IMR-90 (cell line): ENCODE results near the gene CXADR. TPM values are rescaled to one million over a fixed set of nuclear protein-coding genes. Genes with fewer than 3 reads are reported as not detected.

Experiments used
- ATAC-seq: fragments of 200-7000 bp; cut with Tn5 transposase; 2 replicates; pipeline ENCODE4 v1.9.1; 2020; ENCODE audit warnings: low read depth, mild to moderate bottlenecking, moderate library complexity
- BruUV-seq: library from RNA; stranded (reverse); fragments of 400-500 nt; replicated peaks from 2 replicates; lab custom pipeline; 2021; lab: Mats Ljungman, UMichigan
- CTCF ChIA-PET: fragments of 300-600 bp; formaldehyde crosslinking; extraction: SDS; loops from one replicate; lab custom pipeline; 2021; ENCODE audit warnings: antibody characterized with exemption; lab: Yijun Ruan, JAX
- POLR2A ChIA-PET: fragments of 300-600 bp; sonication (Branson Sonifier 250); formaldehyde crosslinking; loops from one replicate; lab custom pipeline; 2022; ENCODE audit warnings: antibody characterized with exemption; ENCODE audit not compliant: unreplicated experiment; lab: Charles Lee
- DNase-seq: peaks from one replicate; pipeline ENCODE4 v3.0.0; 2013
- H2AFZ ChIP-seq: replicated peaks from 2 replicates; pipeline ENCODE3; 2013; ENCODE audit warnings: low read length, mild to moderate bottlenecking; ENCODE audit not compliant: poor library complexity
- H2AK5ac ChIP-seq: 2 replicates; pipeline ENCODE4 v1.6.1; 2013; ENCODE audit warnings: low read depth, low read length, inconsistent platforms
- H2AK9ac ChIP-seq: replicated peaks from 2 replicates; pipeline ENCODE3; 2013; ENCODE audit warnings: mild to moderate bottlenecking, low read depth, low read length, moderate library complexity; ENCODE audit not compliant: poor library complexity
- H2BK120ac ChIP-seq: 2 replicates; pipeline ENCODE4 v1.6.1; 2013; ENCODE audit warnings: low read depth, low read length, inconsistent platforms
- H2BK15ac ChIP-seq: 3 replicates; pipeline ENCODE4 v1.6.1; 2013; ENCODE audit warnings: low read depth, low read length, inconsistent platforms
- H2BK20ac ChIP-seq: 2 replicates; pipeline ENCODE4 v1.6.1; 2013; ENCODE audit warnings: low read depth, mild to moderate bottlenecking, inconsistent platforms, low read length, moderate library complexity
- H2BK5ac ChIP-seq: 2 replicates; pipeline ENCODE4 v1.6.1; 2013; ENCODE audit warnings: mild to moderate bottlenecking, low read depth, low read length, inconsistent platforms; ENCODE audit not compliant: poor library complexity, severe bottlenecking
- H3K14ac ChIP-seq: replicated peaks from 2 replicates; pipeline ENCODE4 v1.6.1; 2013; ENCODE audit warnings: low read depth, low read length, inconsistent platforms
- H3K18ac ChIP-seq: 2 replicates; pipeline ENCODE4 v1.6.1; 2013; ENCODE audit warnings: low read depth, low read length, control low read depth
- H3K23ac ChIP-seq: 2 replicates; pipeline ENCODE4 v1.6.1; 2013; ENCODE audit warnings: low read depth, low read length, inconsistent platforms
- H3K27ac ChIP-seq: 2 replicates; pipeline ENCODE4 v1.5.1; 2013; ENCODE audit warnings: mild to moderate bottlenecking, control low read depth, low read length; ENCODE audit not compliant: insufficient read depth
- H3K27me3 ChIP-seq: 2 replicates; pipeline ENCODE4 v1.6.1; 2013; ENCODE audit warnings: low read length; ENCODE audit not compliant: control insufficient read depth, insufficient read depth
- H3K36me3 ChIP-seq: 2 replicates; pipeline ENCODE4 v1.6.1; 2013; ENCODE audit warnings: low read length, mixed read lengths; ENCODE audit not compliant: control insufficient read depth, insufficient read depth
- H3K4ac ChIP-seq: 2 replicates; pipeline ENCODE4 v1.6.1; 2013; ENCODE audit warnings: low read depth, low read length, inconsistent platforms
- H3K4me1 ChIP-seq: 2 replicates; pipeline ENCODE4 v1.6.1; 2013; ENCODE audit warnings: low read length, mixed read lengths; ENCODE audit not compliant: control insufficient read depth, insufficient read depth
- H3K4me2 ChIP-seq: 2 replicates; pipeline ENCODE4 v1.6.1; 2013; ENCODE audit warnings: low read depth, mild to moderate bottlenecking, control low read depth, low read length, moderate library complexity
- H3K4me3 ChIP-seq: 2 replicates; pipeline ENCODE4 v1.5.1; 2013; ENCODE audit warnings: low read depth, mild to moderate bottlenecking, control low read depth, low read length, moderate library complexity; ENCODE audit not compliant: insufficient read depth
- H3K56ac ChIP-seq: 2 replicates; pipeline ENCODE4 v1.6.1; 2013; ENCODE audit warnings: low read length, inconsistent platforms; ENCODE audit not compliant: insufficient read depth; ENCODE audit errors: extremely low read depth
- H3K79me1 ChIP-seq, 2 experiments: 2 replicates each; pipeline ENCODE4 v1.6.1; 2013; ENCODE audit warnings: low read length in 2 of 2, inconsistent platforms in 1 of 2, low read depth in 1 of 2
- H3K9ac ChIP-seq: 2 replicates; pipeline ENCODE4 v1.6.1; 2013; ENCODE audit warnings: low read depth, low read length, control low read depth
- H3K9me1 ChIP-seq: 2 replicates; pipeline ENCODE4 v1.6.1; 2013; ENCODE audit warnings: low read length, inconsistent platforms; ENCODE audit not compliant: insufficient read depth
- H3K9me3 ChIP-seq: 2 replicates; pipeline ENCODE4 v1.6.1; 2013; ENCODE audit warnings: low read length; ENCODE audit not compliant: control insufficient read depth, insufficient read depth
- H4K20me1 ChIP-seq: 2 replicates; pipeline ENCODE4 v1.6.1; 2013; ENCODE audit warnings: low read length, inconsistent platforms; ENCODE audit not compliant: insufficient read depth
- H4K5ac ChIP-seq: 2 replicates; pipeline ENCODE4 v1.6.1; 2013; ENCODE audit warnings: mild to moderate bottlenecking, low read depth, low read length, control low read depth
- H4K8ac ChIP-seq, 2 experiments: 2 replicates each; pipeline ENCODE4 v1.6.1; 2013; ENCODE audit warnings: low read depth in 2 of 2, low read length in 2 of 2, control low read depth in 1 of 2, inconsistent platforms in 1 of 2
- H4K91ac ChIP-seq: 2 replicates; pipeline ENCODE4 v1.6.1; 2013; ENCODE audit warnings: low read depth, low read length, inconsistent platforms; ENCODE audit not compliant: insufficient read depth
- BHLHE40 ChIP-seq: fragments of 150-350 bp; IDR thresholded peaks from 2 replicates; pipeline ENCODE4 v1.6.1; 2016; ENCODE audit warnings: mild to moderate bottlenecking, low read depth, low read length
- CHD1 ChIP-seq: IDR thresholded peaks from 2 replicates; pipeline ENCODE4 v1.6.1; 2012; ENCODE audit warnings: low read depth, low read length, improper control_type of control experiment
- CTCF ChIP-seq: conservative IDR thresholded peaks from 2 replicates; pipeline ENCODE4 v1.5.1; 2012; ENCODE audit warnings: mild to moderate bottlenecking, low read depth, low read length, improper control_type of control experiment
- FOS ChIP-seq: fragments of 150-350 bp; IDR thresholded peaks from 2 replicates; pipeline ENCODE4 v1.6.1; 2016; ENCODE audit warnings: low read depth, low read length
- MAZ ChIP-seq: IDR thresholded peaks from 2 replicates; pipeline ENCODE4 v1.6.1; 2012; ENCODE audit warnings: low read depth, mild to moderate bottlenecking, low read length, improper control_type of control experiment, moderate library complexity, borderline replicate concordance
- NFE2L2 ChIP-seq: fragments of 150-350 bp; IDR thresholded peaks from 2 replicates; pipeline ENCODE4 v1.6.1; 2016; ENCODE audit warnings: low read depth, mild to moderate bottlenecking, low read length
- POLR2A ChIP-seq: IDR thresholded peaks from 2 replicates; pipeline ENCODE4 v1.6.1; 2012; ENCODE audit warnings: mild to moderate bottlenecking, low read depth, low read length
- RAD21 ChIP-seq: IDR thresholded peaks from 2 replicates; pipeline ENCODE4 v1.6.1; 2012; ENCODE audit warnings: low read length, improper control_type of control experiment
- RCOR1 ChIP-seq: IDR thresholded peaks from 2 replicates; pipeline ENCODE4 v1.6.1; 2012; ENCODE audit warnings: mild to moderate bottlenecking, low read length, improper control_type of control experiment; ENCODE audit not compliant: insufficient replicate concordance
- USF2 ChIP-seq: fragments of 150-350 bp; IDR thresholded peaks from 2 replicates; pipeline ENCODE4 v1.6.1; 2017; ENCODE audit warnings: mild to moderate bottlenecking, antibody characterized with exemption, low read length, low read depth
- WGBS, 2 experiments: methylation state at CpG; one replicate each; pipeline versions ENCODE4 v1.1.5 to v1.1.7; 2013; ENCODE audit warnings: missing lambda C conversion rate in 2 of 2; ENCODE audit not compliant: insufficient read length in 1 of 2; ENCODE audit errors: extremely low coverage in 2 of 2; 5-methylcytosine and 5-hydroxymethylcytosine counted together
- dilution Hi-C: fragments of 300-500 bp; cut with HindIII; formaldehyde crosslinking; loops from one replicate; pipeline ENCODE4 v1.14.3; 2018; ENCODE audit warnings: low sequenced_read_pairs; ENCODE audit not compliant: unreplicated experiment
- in situ Hi-C: fragments of 300-500 bp; cut with MboI; formaldehyde crosslinking; loops from 3 replicates; pipeline ENCODE4 v1.14.3; 2019; ENCODE audit warnings: low sequenced_read_pairs, inconsistent platforms, mixed read lengths
- intact Hi-C: fragments of 100-400 bp; cut with micrococcal nuclease; formaldehyde crosslinking; loops from 2 replicates; pipeline ENCODE4 v1.10.0; 2022
- polyA plus RNA-seq, 3 experiments: library from polyadenylated mRNA; depleted of rRNA; stranded (reverse); fragments of >200 nt; gene quantifications; 2 replicates each; pipeline ENCODE4 v1.2.3, GENCODE V29; 2012; ENCODE audit warnings: low replicate concordance in 1 of 3
- total RNA-seq: library from RNA; depleted of rRNA; stranded (reverse); fragments of >200 nt; gene quantifications from 2 replicates; pipeline ENCODE4 v1.2.3, GENCODE V29; 2012

CXADR gene
- total and polyA plus RNA-seq, 2 of the 4 experiments (the other 2 are of a cell fraction), result 0.21 to 1.1 TPM

- no peak overlapping the region for H2BK5ac ChIP-seq
- dilution Hi-C loops, result no loop called here
- no peak overlapping the region for H2AK9ac ChIP-seq
- POLR2A ChIA-PET, result no interaction called here
- no peak overlapping the region for H3K4me2 ChIP-seq
- H3K4me3 ChIP-seq, result no peak overlapping the region
- in situ Hi-C loops, result no loop called here
- no peaks in the 10 kb centered on the region for H3K4me1 ChIP-seq
- H2BK20ac ChIP-seq, result no peak overlapping the region
- H2AK5ac ChIP-seq, result no peak overlapping the region
- no peak overlapping the region for H2AFZ ChIP-seq
- peaks cover under 1% of the 10 kb centered on the region for H3K27me3 ChIP-seq
- no peak overlapping the region for H3K27ac ChIP-seq
- DNase-seq (no peak), ATAC-seq (no peak)
- H3K23ac ChIP-seq, result no peak overlapping the region
- no peak overlapping the region for H2BK15ac ChIP-seq
- no peak overlapping the region for H4K91ac ChIP-seq
- H3K36me3 ChIP-seq, result no peaks in the 10 kb centered on the region
- no peak overlapping the region for H3K9ac ChIP-seq
- no peak overlapping the region for H3K18ac ChIP-seq
- H2BK120ac ChIP-seq, result no peak overlapping the region
- no TSS peak for BruUV-seq
- no peak overlapping the region for H3K56ac ChIP-seq
- no peaks in the 10 kb centered on the region for H3K9me3 ChIP-seq
- WGBS, 2 experiments, result no CpG with 5 or more reads among the region's 2 CpGs
- H3K14ac ChIP-seq, result no peak overlapping the region
- intact Hi-C loops, result no loop called here
- no peak overlapping the region for H4K5ac ChIP-seq
- H3K79me1 ChIP-seq, result no peaks in the 10 kb centered on the region
- H3K9me1 ChIP-seq, result no peaks in the 10 kb centered on the region
- CTCF ChIA-PET, result no interaction called here
- TF ChIP-seq NFE2L2 (no peak), CTCF (no peak), BHLHE40 (no peak), POLR2A (no peak), MAZ (no peak), FOS (no peak), USF2 (no peak), RAD21 (no peak), RCOR1 (no peak), CHD1 (no peak)
- H4K20me1 ChIP-seq, result no peaks in the 10 kb centered on the region
- no peak overlapping the region for H4K8ac ChIP-seq
- H3K4ac ChIP-seq, result no peak overlapping the region
Measured at GRCh38 chr21:17578162-17578561, 65.3 kb downstream of the CXADR start.
